H1 (cell line): ENCODE measurements around the gene PYCARD. TPM values are rescaled to one million over a fixed set of nuclear protein-coding genes. Genes with fewer than 3 reads are reported as not detected.
A peak's percentile ranks its signal among the peaks of the same experiment; 100 is the strongest.

ENCODE experiments used
- CTCF ChIA-PET: fragments of 300-600 bp; sonication (Branson Sonifier 250); formaldehyde crosslinking; loops from one replicate; lab custom pipeline; 2021; ENCODE audit not compliant: partially characterized antibody; lab: Charles Lee
- POLR2A ChIA-PET: fragments of 300-600 bp; sonication (Branson Sonifier 250); formaldehyde crosslinking; loops from one replicate; lab custom pipeline; 2021; ENCODE audit warnings: inconsistent platforms; ENCODE audit not compliant: partially characterized antibody; lab: Charles Lee
- DNase-seq, 2 experiments: peaks; one replicate each; pipeline versions ENCODE4 v3.0.0 to v3.0.0-alpha.2; 2010 to 2022; ENCODE audit warnings: low spot score in 2 of 2, low read depth in 1 of 2, mixed read lengths in 1 of 2
- FAIRE-seq: peaks from 2 replicates; lab custom pipeline; 2011; peaks lifted over from hg19 to GRCh38; lab: Jason Lieb, UNC
- H2AFZ ChIP-seq: 2 replicates; pipeline ENCODE4 v1.8.1; 2012; ENCODE audit warnings: low read length, inconsistent platforms
- H2AK5ac ChIP-seq: 2 replicates; pipeline ENCODE4 v1.6.1; 2013; ENCODE audit warnings: low read depth, low read length
- H2BK120ac ChIP-seq: replicated peaks from 2 replicates; pipeline ENCODE3; 2013; ENCODE audit warnings: low read depth, low read length, inconsistent platforms
- H2BK12ac ChIP-seq: 2 replicates; pipeline ENCODE4 v1.6.1; 2013; ENCODE audit warnings: low read depth, low read length
- H2BK15ac ChIP-seq: 2 replicates; pipeline ENCODE4 v1.6.1; 2013; ENCODE audit warnings: low read length
- H2BK20ac ChIP-seq: 2 replicates; pipeline ENCODE4 v1.6.1; 2013; ENCODE audit warnings: low read length
- H2BK5ac ChIP-seq: 2 replicates; pipeline ENCODE4 v1.6.1; 2013; ENCODE audit warnings: low read depth, low read length
- H3K14ac ChIP-seq: 2 replicates; pipeline ENCODE4 v1.6.1; 2013; ENCODE audit warnings: inconsistent platforms; ENCODE audit not compliant: insufficient read length
- H3K18ac ChIP-seq: 2 replicates; pipeline ENCODE4 v1.6.1; 2013; ENCODE audit warnings: low read length; ENCODE audit errors: extremely low read depth
- H3K23ac ChIP-seq: 2 replicates; pipeline ENCODE4 v1.6.1; 2013; ENCODE audit warnings: inconsistent platforms; ENCODE audit not compliant: insufficient read length
- H3K23me2 ChIP-seq: 2 replicates; pipeline ENCODE4 v1.6.1; 2013; ENCODE audit warnings: low read depth, low read length
- H3K27ac ChIP-seq: 2 replicates; pipeline ENCODE4 v1.6.1; 2011; ENCODE audit warnings: low read depth, low read length, inconsistent platforms
- H3K27me3 ChIP-seq, 4 experiments: replicated peaks in 1 of 4; 1 replicate in 1 of 4; 2 replicates in 3 of 4; pipeline versions ENCODE4 v1.6.1 to v1.8.1; 2011 to 2013; ENCODE audit warnings: low read length in 3 of 4, mild to moderate bottlenecking in 3 of 4, inconsistent platforms in 2 of 4, mixed read lengths in 2 of 4, moderate library complexity in 1 of 4; ENCODE audit not compliant: control insufficient read depth in 3 of 4, insufficient read depth in 3 of 4; ENCODE audit errors: extremely low read depth in 1 of 4
- H3K36me3 ChIP-seq, 4 experiments: 2 replicates each; pipeline versions ENCODE4 v1.6.1 to v1.8.1; 2011 to 2013; ENCODE audit warnings: mild to moderate bottlenecking in 4 of 4, low read length in 3 of 4, moderate library complexity in 2 of 4, control low read depth in 1 of 4, inconsistent platforms in 1 of 4; ENCODE audit not compliant: insufficient read depth in 4 of 4, control insufficient read depth in 2 of 4
- H3K4ac ChIP-seq: replicated peaks from 2 replicates; pipeline ENCODE3; 2013; ENCODE audit warnings: low read length, low read depth, mixed read lengths, inconsistent platforms; ENCODE audit not compliant: insufficient read length
- H3K4me1 ChIP-seq, 4 experiments: replicated peaks in 1 of 4; 1 replicate in 1 of 4; 2 replicates in 3 of 4; pipeline versions ENCODE4 v1.6.1 to v1.8.1; 2011 to 2013; ENCODE audit warnings: low read length in 3 of 4, inconsistent platforms in 2 of 4, mixed read lengths in 1 of 4; ENCODE audit not compliant: insufficient read depth in 4 of 4, control insufficient read depth in 3 of 4
- H3K4me2 ChIP-seq, 2 experiments: 2 replicates each; pipeline versions ENCODE4 v1.6.1 to v1.8.1; 2011 to 2013; ENCODE audit warnings: low read depth in 2 of 2, low read length in 2 of 2, control low read depth in 1 of 2, inconsistent platforms in 1 of 2, mild to moderate bottlenecking in 1 of 2; ENCODE audit not compliant: insufficient read depth in 1 of 2
- H3K4me3 ChIP-seq, 4 experiments: fragments of 200-600, 300-600 bp in 1 of 4; sonication (generic), shearing (Covaris generic), sonication (Bioruptor Twin) in 1 of 4; 2 replicates each; pipeline versions ENCODE4 v1.5.1 to v1.8.1; 2011 to 2016; ENCODE audit warnings: low read length in 4 of 4, low read depth in 3 of 4, control low read depth in 2 of 4, inconsistent platforms in 2 of 4, mild to moderate bottlenecking in 2 of 4, mixed read lengths in 1 of 4, moderate library complexity in 1 of 4; ENCODE audit not compliant: insufficient read depth in 2 of 4; ENCODE audit errors: extremely low read depth in 1 of 4
- H3K56ac ChIP-seq: replicated peaks from 2 replicates; pipeline ENCODE3; 2013; ENCODE audit warnings: low read depth, mild to moderate bottlenecking, mixed read lengths, low read length, inconsistent platforms; ENCODE audit not compliant: insufficient read length
- H3K79me1 ChIP-seq: 2 replicates; pipeline ENCODE4 v1.6.1; 2013; ENCODE audit warnings: low read depth, low read length, control low read depth
- H3K79me2 ChIP-seq, 2 experiments: 2 replicates each; pipeline versions ENCODE4 v1.6.1 to v1.8.1; 2012 to 2013; ENCODE audit warnings: low read length in 2 of 2, mild to moderate bottlenecking in 2 of 2, inconsistent platforms in 1 of 2; ENCODE audit not compliant: insufficient read depth in 2 of 2, control insufficient read depth in 1 of 2
- H3K9ac ChIP-seq, 4 experiments: replicated peaks in 1 of 4; 1 replicate in 1 of 4; 2 replicates in 3 of 4; pipeline versions ENCODE4 v1.6.1 to v1.8.1; 2011 to 2013; ENCODE audit warnings: low read depth in 3 of 4, low read length in 3 of 4, control low read depth in 2 of 4, mild to moderate bottlenecking in 2 of 4, moderate library complexity in 2 of 4, inconsistent platforms in 1 of 4; ENCODE audit errors: extremely low read depth in 1 of 4
- H3K9me3 ChIP-seq, 2 experiments: 2 replicates each; pipeline versions ENCODE4 v1.6.1 to v1.8.1; 2012 to 2013; ENCODE audit warnings: mild to moderate bottlenecking in 2 of 2, moderate library complexity in 2 of 2, control low read depth in 1 of 2, inconsistent platforms in 1 of 2, low read depth in 1 of 2, low read length in 1 of 2, mixed read lengths in 1 of 2; ENCODE audit not compliant: insufficient read depth in 2 of 2
- H4K20me1 ChIP-seq, 2 experiments: replicated peaks in 1 of 2; 2 replicates each; pipeline versions ENCODE3 to v1.8.1; 2011 to 2013; ENCODE audit warnings: inconsistent platforms in 2 of 2, low read length in 2 of 2, mild to moderate bottlenecking in 1 of 2; ENCODE audit not compliant: insufficient read depth in 2 of 2, control insufficient read depth in 1 of 2
- H4K5ac ChIP-seq: 2 replicates; pipeline ENCODE4 v1.6.1; 2013; ENCODE audit warnings: low read length, low read depth, mixed read lengths, inconsistent platforms; ENCODE audit not compliant: insufficient read length
- H4K8ac ChIP-seq: 2 replicates; pipeline ENCODE4 v1.8.0; 2013; ENCODE audit warnings: mild to moderate bottlenecking, moderate library complexity, low read length, inconsistent platforms; ENCODE audit not compliant: insufficient read depth; ENCODE audit errors: extremely low read depth
- H4K91ac ChIP-seq: replicated peaks from 2 replicates; pipeline ENCODE3; 2013; ENCODE audit warnings: low read length, mixed read lengths, inconsistent platforms; ENCODE audit not compliant: insufficient read length
- BACH1 ChIP-seq: IDR thresholded peaks from 2 replicates; pipeline ENCODE4 v1.6.1; 2012; ENCODE audit warnings: low read length, improper control_type of control experiment
- CHD2 ChIP-seq: IDR thresholded peaks from 2 replicates; pipeline ENCODE4 v1.6.1; 2012; ENCODE audit warnings: low read length, improper control_type of control experiment
- GABPA ChIP-seq: IDR thresholded peaks from 2 replicates; pipeline ENCODE4 v1.6.1; 2011; ENCODE audit warnings: mild to moderate bottlenecking, low read length, moderate library complexity, borderline replicate concordance; ENCODE audit not compliant: insufficient read depth
- MAFK ChIP-seq: IDR thresholded peaks from 2 replicates; pipeline ENCODE4 v1.6.1; 2012; ENCODE audit warnings: low read depth, mild to moderate bottlenecking, improper control_type of control experiment, low read length
- POLR2A ChIP-seq, 2 experiments: IDR thresholded peaks; 1 replicate in 1 of 2; 2 replicates in 1 of 2; pipeline ENCODE4 v1.6.1; 2011; ENCODE audit warnings: low read depth in 2 of 2, low read length in 2 of 2, mild to moderate bottlenecking in 2 of 2; ENCODE audit errors: control extremely low read depth in 1 of 2
- POLR2AphosphoS5 ChIP-seq: IDR thresholded peaks from 2 replicates; pipeline ENCODE4 v1.6.1; 2011; ENCODE audit warnings: low read depth, low read length
- WGBS, 2 experiments: shearing (Covaris generic) in 1 of 2; methylation state at CpG; one replicate each; pipeline versions ENCODE4 v1.1.6 to v1.1.7; 2013 to 2015; ENCODE audit warnings: low lambda C conversion rate in 2 of 2, mixed read lengths in 2 of 2, inconsistent platforms in 1 of 2, low coverage in 1 of 2, missing lambda C conversion rate in 1 of 2; ENCODE audit not compliant: insufficient replicate concordance in 2 of 2, insufficient coverage in 1 of 2, insufficient read length in 1 of 2; ENCODE audit errors: extremely low coverage in 1 of 2, missing lambda C conversion rate in 1 of 2; 5-methylcytosine and 5-hydroxymethylcytosine counted together
- polyA plus RNA-seq, 7 experiments: library from polyadenylated mRNA; depleted of rRNA in 3 of 7; stranded (reverse) in 5 of 7; unstranded in 2 of 7; fragments of >200 nt in 5 of 7; fragments of 200-250 nt in 2 of 7; gene quantifications; 1 replicate in 5 of 7; 2 replicates in 1 of 7; 4 replicates in 1 of 7; pipeline versions ENCODE4 v1.2.1 to v1.2.3, GENCODE V29; 2011 to 2013; ENCODE audit warnings: missing spikeins in 2 of 7, mixed read lengths in 2 of 7
- total RNA-seq: library from RNA; stranded (reverse); fragmentation: NEBNext Ultra II Directional; extraction: Animal tissue kit (Norgen Biotek cat#: 25700); gene quantifications from 2 replicates; pipeline ENCODE4 v1.2.1, GENCODE V29; 2021

The PYCARD gene
- total and polyA plus RNA-seq, 2 of the 8 experiments (the other 6 are each of a cell fraction or from before 2014, with no cell fraction given), result 29.9 to 77.9 TPM

GRCh38 chr16:31213342-31213741 is 10.8 kb upstream of the PYCARD start:
- no peak overlapping the region for H3K27ac ChIP-seq

More at GRCh38 chr16:31213342-31213741, 10.8 kb upstream of the PYCARD start:
- H2BK5ac ChIP-seq, result no peak overlapping the region
- no peak overlapping the region for H4K91ac ChIP-seq
- H3K4me1 ChIP-seq, result peaks cover 0 to 33% (median 20%) of the 10 kb centered on the region in 4 experiments; a peak in 6 of 7 replicates
- peak overlapping the region in 1 of 2 experiments; percentile 79; a peak in 1 of 4 replicates for H3K4me2 ChIP-seq
- no peaks in the 10 kb centered on the region for H3K79me2 ChIP-seq
- H2BK12ac ChIP-seq, result no peak overlapping the region
- no peaks in the 10 kb centered on the region for H3K9me3 ChIP-seq
- no peaks in the 10 kb centered on the region for H3K36me3 ChIP-seq
- DNase-seq, result no peak
- no peak overlapping the region for H2AK5ac ChIP-seq
- H3K4me3 ChIP-seq, result no peak overlapping the region
- H2AFZ ChIP-seq, result no peak overlapping the region
- no peak overlapping the region for H4K5ac ChIP-seq
- no peak overlapping the region for H3K18ac ChIP-seq
- H2BK15ac ChIP-seq, result no peak overlapping the region; the same call in 1 of the 2 replicates
- TF ChIP-seq POLR2AphosphoS5 (no peak), POLR2A (IDR thresholded peaks at IDR 0.05; ENCODE audit: control extremely low read depth in 1 of 2, low read depth in 2 of 2, low read length in 2 of 2) (no peak), GABPA (no peak), CHD2 (no peak), MAFK (no peak), BACH1 (no peak)
- POLR2A ChIA-PET, result interaction anchor here (0.8 to 24.0 kb wide), 7 partner anchors 16 to 498 kb away, joined by 3 to 430 read pairs (median 6); partner anchors contain the start of genes FUS and PYCARD
- no peak overlapping the region; the same call in 1 of the 2 replicates for H4K8ac ChIP-seq
- 73% methylated on average over 1 of the region's 1 CpG; no CpG with 5 or more reads in 1 of the 2 experiments for WGBS, 2 experiments
- H2BK120ac ChIP-seq, result no peak overlapping the region
- peaks cover 8 to 21% (median 19%) of the 10 kb centered on the region in 4 experiments for H3K27me3 ChIP-seq
- H3K14ac ChIP-seq, result no peak overlapping the region
- no peak overlapping the region for H3K23ac ChIP-seq
- H3K9ac ChIP-seq, result no peak overlapping the region
- FAIRE-seq, result no peak
- CTCF ChIA-PET, result interaction anchor here (0.7 to 2.3 kb wide), 4 partner anchors 10 to 519 kb away, joined by 3 to 8 read pairs (median 5); no protein-coding TSS in a partner anchor
- no peaks in the 10 kb centered on the region for H4K20me1 ChIP-seq
- H3K4ac ChIP-seq, result no peak overlapping the region
- peaks cover 19% of the 10 kb centered on the region for H3K23me2 ChIP-seq
- no peak overlapping the region for H3K56ac ChIP-seq
- H2BK20ac ChIP-seq, result no peak overlapping the region
- H3K79me1 ChIP-seq, result no peaks in the 10 kb centered on the region
